H4 (cell line): ENCODE results near the gene DACT2. TPM values are rescaled to one million over a fixed set of nuclear protein-coding genes. Genes with fewer than 3 reads are reported as not detected.
"Not testable (repeated sequence)": the region's sequence is repeated elsewhere in the genome, so short reads cannot be mapped to it uniquely, and the experiment has no call there.

Experiments used
- DNase-seq: peaks from one replicate; pipeline ENCODE4 v3.0.0-alpha.2; 2015; ENCODE audit warnings: low spot score
- total RNA-seq: library from RNA; depleted of rRNA; stranded (reverse); fragments of >200 nt; shearing (Covaris generic); gene quantifications from 2 replicates; pipeline ENCODE4 v1.2.3, GENCODE V29; 2014

Gene DACT2
- total RNA-seq, 1 experiment from 2014 or later = not detected

DNA sequence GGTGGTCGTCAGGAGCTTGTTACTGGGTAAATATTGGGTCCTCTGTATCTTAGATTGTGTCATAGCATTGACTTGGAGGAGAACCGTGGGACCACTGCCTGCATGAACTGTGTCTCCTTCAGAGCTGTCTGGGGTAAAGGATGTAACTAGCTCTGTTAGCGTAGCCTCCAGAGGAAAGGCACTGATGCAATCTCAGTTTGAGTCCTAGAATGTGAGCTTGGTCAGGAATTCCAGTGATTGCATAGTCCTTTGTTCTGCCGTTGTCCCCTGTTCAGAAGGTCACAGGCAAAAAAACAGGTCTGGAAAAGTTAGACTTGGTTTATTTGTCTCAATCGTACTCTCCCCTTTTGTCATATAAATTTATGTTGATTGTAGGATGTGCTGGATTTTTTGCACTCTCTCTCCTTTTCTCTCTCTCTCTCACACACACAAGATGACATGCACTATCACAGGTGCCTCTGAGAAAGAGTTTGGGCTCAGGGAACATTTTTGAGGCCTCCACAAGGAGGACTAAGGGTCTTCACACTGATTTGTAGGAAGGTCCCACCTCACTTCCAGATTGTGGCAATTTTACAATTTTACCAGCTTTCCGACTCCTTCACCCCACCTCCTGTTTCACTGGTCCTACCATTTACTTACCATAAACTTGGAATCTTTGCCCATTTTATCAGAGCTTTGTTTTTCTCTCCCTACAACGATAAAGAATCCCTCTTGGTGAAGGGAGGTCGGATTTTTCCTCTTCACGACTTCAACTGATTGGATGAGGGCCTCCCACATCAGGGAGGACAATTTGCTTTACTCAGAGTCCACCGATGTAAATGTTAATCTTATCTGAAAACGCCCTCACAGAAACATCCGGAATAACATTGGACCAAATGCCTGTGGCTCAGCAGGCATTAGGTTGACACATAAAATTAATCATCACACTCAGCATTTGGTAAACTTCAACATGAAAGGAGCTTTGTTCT, 7.0 kb upstream of the DACT2 start:
- DNase-seq = peak; percentile 35

DNA sequence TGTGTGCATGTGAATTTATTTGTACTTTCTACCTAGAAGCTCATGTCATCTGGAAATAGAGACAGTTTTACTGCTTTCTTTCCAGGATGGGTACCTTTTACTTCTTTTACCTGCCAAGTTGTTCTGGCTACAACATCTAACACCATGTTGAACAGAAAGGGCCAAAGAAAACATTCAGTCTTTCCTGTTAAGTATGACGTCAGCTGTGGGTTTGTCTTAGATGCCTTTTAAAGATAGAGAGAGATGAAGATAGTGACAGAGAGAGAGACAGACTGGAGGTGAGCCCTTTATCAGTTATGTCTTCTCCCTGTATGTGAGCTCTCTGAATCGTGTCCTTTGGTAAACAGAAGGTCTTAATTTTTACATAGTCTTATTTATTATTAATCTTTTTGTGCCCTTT, 3.4 kb upstream of the DACT2 start:
- no peak for DNase-seq

DNA sequence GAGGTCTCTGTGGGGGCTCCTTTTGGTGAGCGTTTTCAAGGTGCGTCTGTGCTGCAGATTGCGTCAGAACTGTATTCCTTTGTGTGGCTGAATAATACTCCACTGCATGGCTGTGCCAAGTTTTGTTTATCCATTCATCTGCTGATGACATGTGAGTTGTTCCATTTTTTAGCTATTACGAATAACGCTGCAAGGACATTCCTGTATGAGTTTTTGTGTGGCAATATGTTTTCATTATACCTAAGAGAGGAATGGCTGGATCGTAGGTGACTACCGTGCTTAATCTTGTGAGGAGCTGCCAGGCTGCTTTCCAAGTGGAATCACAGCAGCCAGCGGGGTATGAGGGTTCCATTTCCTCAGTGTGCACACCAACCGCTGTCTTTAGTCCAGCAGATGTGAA, 1.1 kb upstream of the DACT2 start:
- DNase-seq = no peak

DNA sequence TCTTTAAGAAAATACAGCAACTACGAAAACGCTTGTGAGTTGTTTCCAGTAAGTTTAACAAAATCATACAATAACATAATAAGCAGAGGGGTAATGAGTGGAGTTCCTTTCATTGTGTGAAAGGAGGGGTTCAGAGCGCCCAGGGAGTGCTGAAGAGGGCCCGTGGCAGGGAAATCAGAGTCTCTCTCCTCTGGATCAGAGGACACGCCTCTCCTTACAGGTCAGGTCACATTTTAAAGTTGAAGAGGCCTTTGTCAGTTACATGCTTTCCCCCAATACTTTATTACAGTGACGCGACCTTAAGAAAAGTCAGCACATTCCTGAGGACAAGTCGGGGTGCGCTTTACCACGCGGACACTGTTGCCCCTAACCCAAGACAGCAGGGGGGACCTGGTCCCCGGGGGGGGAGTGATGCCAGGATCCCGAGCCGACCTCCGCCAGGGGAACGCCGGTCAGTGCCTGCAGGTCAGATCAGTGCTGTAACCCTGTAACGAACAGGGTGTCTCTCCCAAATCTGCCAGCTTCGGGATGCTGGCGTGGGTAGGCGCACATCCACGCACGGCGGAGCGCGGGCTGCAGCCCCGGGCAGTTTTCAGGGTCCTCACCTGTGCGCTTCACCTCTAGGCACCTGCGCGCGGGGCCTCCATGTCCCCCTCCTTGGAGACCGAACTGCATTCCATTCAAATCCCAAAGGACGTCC, 848 bp downstream of the DACT2 start:
- no peak for DNase-seq

DNA sequence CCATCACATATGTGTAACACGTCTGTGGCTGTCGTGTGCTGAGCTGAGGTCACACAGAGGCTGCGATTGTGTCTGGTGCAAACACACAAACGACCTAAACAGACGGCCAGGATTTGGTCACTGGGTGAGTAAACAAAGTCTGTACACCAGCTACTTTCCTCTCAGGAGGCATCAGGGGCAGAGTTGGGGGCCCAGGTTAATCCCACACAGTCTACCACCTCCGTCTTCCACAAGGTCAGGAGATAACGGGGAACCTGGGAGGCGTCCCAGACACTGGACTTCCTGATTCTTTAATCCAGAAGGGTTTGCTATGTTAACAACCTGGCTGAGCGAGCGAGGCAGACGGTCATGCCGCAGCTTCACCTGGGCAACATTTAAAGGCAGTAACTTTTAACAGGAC, 1.5 kb downstream of the DACT2 start:
- no peak for DNase-seq

DNA sequence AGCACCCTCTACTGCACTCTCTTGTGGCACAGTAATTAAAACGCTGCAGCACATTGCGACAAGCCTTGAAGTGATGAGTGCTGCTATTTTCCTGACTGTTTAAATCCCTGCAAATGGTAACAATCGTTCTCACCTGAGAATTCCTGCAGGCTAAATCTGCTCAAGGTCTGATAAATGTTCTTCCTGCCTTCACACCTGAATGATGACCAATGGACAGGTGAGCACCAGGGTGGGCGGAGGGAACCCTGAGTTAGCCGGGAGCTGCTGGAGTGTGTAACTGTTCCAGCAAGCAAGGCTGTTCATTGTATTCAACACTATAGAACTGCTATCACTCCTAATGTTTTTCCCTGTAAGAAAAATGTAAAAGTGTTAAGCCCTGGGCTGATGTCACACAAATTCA, 4.0 kb downstream of the DACT2 start:
- DNase-seq = no peak

DNA sequence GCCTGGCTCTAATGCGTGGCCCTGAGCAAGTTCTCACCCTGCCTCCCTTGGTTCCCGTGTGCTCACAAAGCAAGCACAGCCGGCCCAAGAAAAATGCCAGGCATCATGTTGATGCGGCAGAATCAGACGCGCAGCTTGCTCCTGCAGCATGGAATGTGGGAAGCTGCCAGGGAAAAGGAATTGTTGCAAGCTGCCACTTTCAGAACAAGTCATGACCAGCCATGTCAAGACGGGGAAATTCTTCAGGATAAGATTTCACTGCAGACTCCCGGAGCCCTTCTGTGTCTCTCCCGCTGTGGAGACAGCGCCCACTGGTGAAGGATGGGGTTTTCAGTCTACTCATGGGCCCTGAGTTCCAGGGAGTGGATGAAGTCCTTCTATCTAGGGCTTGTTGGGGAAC, 4.6 kb downstream of the DACT2 start:
- no peak for DNase-seq

DNA sequence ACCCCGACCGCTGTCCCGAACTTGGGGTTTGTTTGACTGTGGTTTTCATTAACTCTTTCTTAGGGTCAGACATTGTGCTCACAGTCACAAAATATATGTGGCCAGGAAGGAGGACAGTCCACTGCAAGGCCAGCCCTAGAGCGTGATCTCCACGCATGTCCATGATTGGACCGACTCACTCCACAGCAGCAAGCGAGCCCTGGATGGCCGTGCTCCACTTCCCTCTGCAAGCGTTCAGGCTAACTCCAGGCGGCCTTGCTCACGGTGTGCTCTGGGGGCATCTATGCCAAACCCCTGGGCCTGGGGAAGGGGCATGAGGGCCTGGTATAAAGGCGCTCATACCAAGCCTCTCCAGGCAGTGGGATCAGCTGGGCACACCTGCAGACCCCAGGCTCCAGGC, 5.6 kb downstream of the DACT2 start:
- DNase-seq = no peak

DNA sequence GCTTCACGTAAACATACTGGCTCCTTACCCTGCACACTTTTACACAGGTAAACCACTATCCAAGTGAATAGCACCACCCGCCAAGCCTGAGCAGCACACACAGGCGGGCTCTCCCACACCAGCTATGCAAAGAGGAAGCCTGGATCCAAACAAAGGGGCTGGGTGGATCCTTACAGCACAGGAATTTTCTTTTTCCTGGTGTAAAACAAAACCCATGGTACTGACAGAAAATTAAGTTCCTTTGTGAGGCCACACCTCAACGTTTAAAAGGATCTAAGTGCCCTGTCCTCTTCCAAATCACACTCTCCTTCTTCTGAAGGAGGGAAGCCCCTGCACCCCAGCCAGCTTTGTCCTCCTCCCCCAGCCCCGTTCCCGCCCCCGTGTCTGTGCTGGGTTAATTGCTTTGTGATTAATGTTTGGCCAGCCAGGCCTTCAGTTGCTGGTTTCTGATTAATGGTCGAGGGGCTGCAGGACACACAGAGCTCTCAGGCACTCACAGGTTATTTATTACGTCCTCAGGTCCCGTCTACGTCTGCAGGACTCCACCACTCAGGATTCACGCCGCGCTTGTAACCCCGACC, 6.1 kb downstream of the DACT2 start:
- DNase-seq = no peak

DNA sequence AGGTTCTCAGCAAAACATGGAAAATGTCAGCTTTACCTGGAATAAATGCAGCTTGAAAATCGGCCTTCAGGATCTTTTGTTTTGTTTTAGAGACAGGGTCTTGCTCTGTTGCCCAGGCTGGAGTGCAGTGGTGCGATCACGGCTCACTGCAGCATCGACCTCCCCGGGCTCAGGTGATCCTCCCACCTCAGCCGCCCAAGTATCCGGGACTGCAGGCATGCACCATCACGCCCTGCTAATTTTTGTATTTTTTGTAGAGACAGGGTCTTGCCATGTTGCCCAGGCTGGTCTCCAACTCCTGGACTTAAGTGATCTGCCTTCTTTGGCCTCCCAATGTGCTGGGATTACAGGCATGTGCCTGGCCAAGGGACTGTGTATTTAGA, 7.5 kb downstream of the DACT2 start:
- not testable (repeated sequence) for DNase-seq

DNA sequence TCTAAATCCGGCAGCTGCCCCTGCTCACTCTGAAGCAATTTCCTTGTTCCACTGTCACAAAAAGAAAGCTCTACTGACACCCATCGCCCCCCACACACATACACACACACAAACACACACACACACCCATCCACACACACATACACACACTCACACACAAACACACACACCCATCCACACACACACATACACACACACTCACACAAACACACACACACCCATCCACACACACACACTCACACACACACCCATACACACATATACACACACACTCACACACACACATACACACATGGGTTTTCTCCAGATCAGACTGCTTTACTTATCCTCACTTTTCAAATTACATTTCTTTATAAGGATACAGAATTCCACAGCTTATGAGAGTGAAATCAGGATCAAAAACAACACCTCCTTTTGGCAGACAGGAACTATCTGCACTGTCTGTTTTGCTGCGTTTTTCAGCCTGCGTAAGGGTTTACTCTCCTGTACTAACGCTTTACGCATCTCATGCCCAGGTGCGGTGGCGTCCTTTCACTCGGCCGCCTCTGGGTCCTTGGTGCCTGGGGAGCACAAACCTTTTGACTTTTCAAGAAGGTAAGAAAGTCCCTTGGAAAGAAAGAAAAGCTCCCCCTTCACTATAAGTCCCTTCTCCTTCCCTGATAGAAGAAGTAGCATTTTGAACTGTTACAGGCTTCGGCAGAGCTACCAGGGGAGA, 8.0 kb downstream of the DACT2 start:
- DNase-seq = no peak

DNA sequence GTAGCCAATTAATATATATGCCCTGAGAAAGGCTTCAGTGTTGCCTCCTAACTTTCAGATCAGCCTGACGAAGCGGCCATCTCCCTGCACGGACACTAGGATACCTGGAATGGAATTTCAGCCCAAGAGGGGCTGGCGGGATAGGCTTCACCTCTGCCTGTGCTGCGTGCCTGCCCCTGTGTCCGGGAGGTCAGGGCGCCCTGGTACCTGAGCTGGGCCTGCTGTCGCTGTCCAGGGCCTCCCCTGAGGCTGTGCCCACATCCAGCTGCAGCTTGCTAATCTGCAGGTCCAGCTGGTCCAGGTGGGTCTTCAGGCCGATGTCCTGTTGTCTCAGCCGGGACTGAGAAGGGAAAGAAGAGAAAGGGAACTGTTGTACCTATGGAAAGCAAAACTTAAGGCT, 8.6 kb downstream of the DACT2 start:
- no peak for DNase-seq

DNA sequence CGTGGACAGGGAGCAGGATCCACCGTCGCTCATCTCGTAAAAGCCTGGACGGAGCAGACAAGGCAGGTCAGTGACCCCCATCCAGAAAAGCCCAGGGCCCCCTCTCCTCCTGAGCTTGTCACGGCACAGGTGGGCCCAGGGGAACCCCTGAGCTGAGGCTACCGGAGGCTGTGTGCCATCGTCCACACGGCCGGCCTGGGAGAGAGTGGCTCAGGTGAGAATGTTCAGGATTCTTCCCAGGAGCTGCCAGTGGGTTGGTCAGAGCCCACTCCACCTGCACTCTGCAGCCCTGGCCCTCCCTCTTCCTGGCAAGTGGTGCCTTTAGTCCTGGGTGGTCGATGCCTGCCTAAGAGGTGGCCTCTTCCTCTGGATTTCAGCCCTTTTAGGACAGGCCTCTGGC, 9.2 kb downstream of the DACT2 start:
- no peak for DNase-seq

DNA sequence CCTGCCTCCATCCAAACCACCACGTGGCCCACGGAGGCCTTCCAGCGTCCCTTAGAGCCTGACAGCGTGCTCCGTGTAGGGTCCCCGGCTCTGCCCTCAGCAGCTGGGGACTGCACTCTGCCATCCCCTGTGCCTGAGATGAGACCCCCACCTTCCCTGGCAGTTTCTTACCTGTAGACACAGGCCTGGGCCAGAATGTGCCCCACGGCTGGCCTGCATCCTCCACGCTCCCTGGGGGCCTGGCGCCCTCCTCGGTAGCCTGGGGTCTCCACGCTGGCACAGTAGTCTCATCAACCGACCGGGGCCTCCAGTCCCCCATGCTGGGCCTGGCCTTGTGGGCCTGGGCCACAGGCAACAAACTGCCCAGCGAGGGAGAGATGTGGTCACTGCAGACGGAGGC, 9.6 kb downstream of the DACT2 start:
- no peak for DNase-seq

DNA sequence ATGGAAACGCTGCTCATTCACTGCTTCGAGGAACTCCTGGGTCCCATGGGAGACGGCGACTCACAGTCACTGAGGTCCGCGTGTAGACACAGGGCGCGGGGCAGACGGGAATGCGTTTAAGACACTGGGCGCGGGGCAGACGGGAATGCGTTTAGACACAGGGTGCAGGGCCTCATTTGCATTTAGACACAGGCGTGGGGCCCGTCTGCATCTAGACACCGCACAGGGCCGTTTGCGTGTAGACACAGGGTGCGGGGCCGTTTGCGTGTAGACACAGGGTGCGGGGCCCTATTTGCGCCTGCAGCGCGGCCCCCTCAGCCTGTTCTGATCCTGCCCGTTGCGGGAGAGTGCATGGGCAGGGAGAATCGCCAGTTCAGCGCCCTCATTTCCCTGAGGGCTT, 10.4 kb downstream of the DACT2 start:
- no peak for DNase-seq

DNA sequence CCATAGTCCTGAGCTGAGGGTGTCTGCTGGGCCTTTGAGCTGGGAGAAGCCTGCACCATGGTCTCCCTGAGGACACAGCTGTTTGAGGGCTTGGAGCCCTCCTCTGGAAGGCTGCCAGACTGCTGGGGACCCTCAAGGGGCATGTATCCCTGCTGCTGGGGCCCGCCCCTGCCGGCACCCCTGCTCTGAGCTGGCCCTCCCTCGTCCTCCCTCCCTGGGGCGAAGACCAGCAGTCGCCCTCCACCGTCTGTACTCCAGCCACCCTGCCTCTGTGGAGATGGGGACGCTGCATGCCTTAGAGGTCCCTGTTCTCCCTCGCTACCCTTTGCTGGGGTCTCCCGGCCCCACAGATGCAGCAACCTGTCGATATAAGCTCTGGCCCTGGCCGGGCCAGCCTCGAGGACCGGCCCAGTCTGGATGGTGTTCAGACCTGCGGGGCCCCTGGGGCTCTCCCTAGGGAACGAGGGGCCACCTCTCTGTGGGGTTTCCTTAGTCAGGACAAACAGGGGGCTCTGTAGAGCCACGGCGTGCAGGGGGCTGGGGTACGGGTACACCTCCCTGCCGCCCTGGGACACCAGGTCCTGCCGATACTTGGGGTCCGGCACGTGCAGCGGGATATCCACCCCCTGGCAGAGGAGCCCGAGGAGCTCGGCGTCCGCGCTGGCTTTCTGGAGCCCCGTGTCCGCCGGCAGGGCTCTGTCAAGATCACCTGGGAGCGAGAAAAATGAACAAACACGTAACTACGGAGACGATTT, 11.0 kb downstream of the DACT2 start:
- DNase-seq = no peak

DNA sequence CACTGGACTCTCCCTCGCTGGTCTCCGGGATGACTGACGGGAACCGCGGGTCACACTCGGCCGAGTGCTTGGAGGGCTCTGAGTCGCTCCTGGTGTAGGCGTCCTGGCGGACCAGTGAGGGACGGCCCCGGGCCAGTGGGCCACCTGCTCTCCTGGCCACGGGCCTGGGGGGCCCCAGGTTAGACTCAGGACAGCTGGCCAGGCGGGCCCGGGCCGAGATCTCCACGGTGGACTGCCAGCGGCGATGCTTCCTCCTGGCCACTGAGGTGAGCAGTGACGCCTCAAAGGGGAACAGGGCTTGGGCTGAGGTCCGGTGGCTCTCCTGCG, 11.9 kb downstream of the DACT2 start:
- no peak for DNase-seq

DNA sequence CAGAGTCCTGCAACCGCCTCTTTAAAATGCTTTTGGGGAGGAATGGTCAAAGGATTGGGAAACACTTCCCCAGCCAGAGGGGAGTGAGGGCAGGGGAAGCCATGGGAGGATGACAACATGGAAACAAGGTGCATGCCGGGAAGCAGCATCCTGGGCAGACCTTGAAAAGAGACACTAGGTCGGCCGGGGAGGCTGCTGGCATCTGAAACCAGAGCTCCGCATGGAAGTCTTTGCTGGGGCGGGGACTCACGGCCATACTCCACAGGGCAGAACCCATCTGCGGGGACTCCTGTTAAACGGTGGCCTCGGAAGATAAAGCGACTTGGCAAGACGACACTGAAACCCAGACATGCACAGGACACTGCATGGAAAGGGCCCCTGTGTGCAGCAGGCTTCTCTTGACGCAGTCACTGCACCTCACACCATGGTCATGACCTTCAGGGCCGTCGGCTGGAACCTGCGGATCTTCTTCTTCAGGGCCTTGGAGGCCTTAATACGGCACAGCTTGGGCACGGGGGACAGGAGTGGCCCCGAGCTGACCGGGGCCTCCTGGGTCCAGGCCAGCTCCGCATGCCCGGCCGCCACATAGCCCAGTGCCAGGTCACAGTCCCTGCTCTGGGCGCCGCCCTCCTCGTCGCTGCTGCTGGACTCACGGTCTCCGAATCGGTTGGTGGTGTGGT, 12.4 kb downstream of the DACT2 start:
- DNase-seq = no peak

DNA sequence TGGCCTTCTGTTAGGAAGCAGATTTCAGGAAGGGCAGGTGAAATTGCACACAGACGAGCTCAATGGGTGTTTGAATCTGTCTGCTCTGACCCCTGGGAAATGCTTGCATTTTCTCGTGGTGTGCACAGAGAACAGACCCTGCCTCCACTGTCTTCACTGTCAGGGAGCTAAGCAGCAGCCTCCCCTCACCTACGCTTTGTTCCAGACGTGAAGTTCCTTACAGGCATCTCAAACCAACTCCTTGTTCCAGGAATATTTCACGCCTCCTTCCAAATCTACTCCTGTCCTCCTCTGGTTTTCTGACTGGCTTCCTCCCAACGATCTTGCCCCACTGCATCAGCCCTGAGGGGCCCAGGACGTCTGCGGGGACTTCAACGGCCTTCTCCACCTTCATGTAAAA, 13.7 kb downstream of the DACT2 start:
- DNase-seq = no peak

DNA sequence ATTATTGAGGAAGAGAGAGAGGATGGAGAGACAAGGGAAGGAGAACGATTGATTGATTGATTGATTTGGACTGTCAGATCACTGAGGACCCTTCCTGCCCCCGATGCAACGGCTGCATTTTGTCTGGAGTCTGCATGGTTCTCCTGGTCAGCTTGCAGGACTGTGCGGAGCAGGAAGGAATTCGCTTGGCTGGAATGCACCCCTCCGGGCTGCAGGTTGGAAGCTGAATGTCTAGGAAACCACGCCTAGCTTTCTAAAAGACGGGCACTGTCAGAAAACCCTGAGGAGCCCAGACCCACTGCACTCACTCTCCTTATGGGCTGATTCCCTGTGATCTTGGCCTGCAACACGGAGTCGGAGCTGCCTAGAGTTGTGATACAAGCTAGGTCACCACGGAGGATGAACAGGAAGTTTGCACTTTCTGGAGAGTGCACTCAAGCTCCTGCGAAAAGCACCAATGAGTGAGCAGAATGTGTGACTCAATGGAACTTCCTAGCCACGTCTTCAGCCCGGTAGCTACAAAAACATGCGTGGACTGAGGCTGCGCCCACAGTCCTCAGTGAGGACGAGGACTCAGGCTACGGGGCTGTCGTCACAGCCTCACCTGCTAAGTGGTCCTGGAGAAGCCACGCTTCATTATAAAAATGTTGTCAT, 14.4 kb downstream of the DACT2 start:
- no peak for DNase-seq

DNA sequence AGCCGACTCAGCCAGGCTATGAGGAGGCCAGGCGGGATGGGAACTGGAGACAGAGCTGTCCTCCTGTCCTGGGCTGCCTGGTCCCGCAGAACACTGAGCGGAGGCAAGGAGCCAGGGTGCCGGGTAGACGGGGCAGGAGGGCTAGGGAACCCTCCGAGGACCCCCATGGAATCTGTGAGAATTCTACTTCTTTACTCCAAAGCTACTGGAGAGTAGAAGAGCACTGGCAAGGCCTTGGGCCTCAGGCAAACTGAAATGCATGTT, 14.9 kb downstream of the DACT2 start:
- no peak for DNase-seq
